WTC11 (cell line): ENCODE results near the gene CFHR1.

Experiments
- FOXJ3 ChIP-seq: sonication (generic); formaldehyde crosslinking; IDR thresholded peaks from 2 replicates; pipeline ENCODE4 v1.9.0; 2021; ENCODE audit warnings: missing genetic modification reagents, mild to moderate bottlenecking, borderline replicate concordance
- FOXP1 ChIP-seq: sonication (generic); formaldehyde crosslinking; IDR thresholded peaks from 2 replicates; pipeline ENCODE4 v1.8.0; 2022; ENCODE audit warnings: missing genetic modification reagents, mild to moderate bottlenecking, moderate library complexity, borderline replicate concordance
- NFYB ChIP-seq: sonication (generic); formaldehyde crosslinking; conservative IDR thresholded peaks from 2 replicates; pipeline ENCODE4 v1.8.0; 2022; ENCODE audit warnings: low read depth, missing genetic modification reagents
- NR2C2 ChIP-seq: sonication (generic); formaldehyde crosslinking; IDR thresholded peaks from 2 replicates; pipeline ENCODE4 v1.8.0; 2022; ENCODE audit warnings: mild to moderate bottlenecking, missing genetic modification reagents
- SP1 ChIP-seq: sonication (generic); formaldehyde crosslinking; conservative IDR thresholded peaks from 2 replicates; pipeline ENCODE4 v1.8.1; 2022; ENCODE audit warnings: missing genetic modification reagents
- TF ChIP-seq, protein P1 (sequence below): fragments of 200-600 bp; IDR thresholded peaks from 2 replicates; pipeline ENCODE4 v1.8.0; 2022; ENCODE audit warnings: antibody characterized with exemption
- TF ChIP-seq, protein P2 (sequence below): sonication (generic); formaldehyde crosslinking; IDR thresholded peaks from 2 replicates; pipeline ENCODE4 v1.8.0; 2022; ENCODE audit warnings: mild to moderate bottlenecking, missing genetic modification reagents

DNA sequence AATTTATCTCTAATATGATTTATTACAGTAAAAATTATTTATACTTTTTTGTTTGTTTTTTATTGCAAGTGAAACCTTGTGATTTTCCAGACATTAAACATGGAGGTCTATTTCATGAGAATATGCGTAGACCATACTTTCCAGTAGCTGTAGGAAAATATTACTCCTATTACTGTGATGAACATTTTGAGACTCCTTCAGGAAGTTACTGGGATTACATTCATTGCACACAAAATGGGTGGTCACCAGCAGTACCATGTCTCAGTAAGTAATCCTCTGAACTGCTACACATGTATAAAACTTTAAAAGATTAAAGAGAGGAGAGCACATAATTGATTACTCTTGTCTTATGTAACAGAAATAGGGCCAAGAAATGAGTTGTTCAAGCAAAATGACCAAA lies 40.4 kb upstream of the CFHR1 start:
- TF ChIP-seq, protein P1, sequence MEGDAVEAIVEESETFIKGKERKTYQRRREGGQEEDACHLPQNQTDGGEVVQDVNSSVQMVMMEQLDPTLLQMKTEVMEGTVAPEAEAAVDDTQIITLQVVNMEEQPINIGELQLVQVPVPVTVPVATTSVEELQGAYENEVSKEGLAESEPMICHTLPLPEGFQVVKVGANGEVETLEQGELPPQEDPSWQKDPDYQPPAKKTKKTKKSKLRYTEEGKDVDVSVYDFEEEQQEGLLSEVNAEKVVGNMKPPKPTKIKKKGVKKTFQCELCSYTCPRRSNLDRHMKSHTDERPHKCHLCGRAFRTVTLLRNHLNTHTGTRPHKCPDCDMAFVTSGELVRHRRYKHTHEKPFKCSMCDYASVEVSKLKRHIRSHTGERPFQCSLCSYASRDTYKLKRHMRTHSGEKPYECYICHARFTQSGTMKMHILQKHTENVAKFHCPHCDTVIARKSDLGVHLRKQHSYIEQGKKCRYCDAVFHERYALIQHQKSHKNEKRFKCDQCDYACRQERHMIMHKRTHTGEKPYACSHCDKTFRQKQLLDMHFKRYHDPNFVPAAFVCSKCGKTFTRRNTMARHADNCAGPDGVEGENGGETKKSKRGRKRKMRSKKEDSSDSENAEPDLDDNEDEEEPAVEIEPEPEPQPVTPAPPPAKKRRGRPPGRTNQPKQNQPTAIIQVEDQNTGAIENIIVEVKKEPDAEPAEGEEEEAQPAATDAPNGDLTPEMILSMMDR: no peak
- TF ChIP-seq FOXJ3 (no peak), NR2C2 (CRISPR knock-in tag) (no peak), FOXP1 (CRISPR knock-in tag) (no peak), SP1 (CRISPR knock-in tag) (no peak), NFYB (no peak)
- TF ChIP-seq, protein P2, sequence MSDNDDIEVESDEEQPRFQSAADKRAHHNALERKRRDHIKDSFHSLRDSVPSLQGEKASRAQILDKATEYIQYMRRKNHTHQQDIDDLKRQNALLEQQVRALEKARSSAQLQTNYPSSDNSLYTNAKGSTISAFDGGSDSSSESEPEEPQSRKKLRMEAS (CRISPR knock-in tag): no peak
